OCI-LY1 (cell line): ENCODE results near the gene ZNF451.

ENCODE experiments used
- CTCF ChIP-seq: fragments of 200-600 bp; sonication (generic), shearing (Covaris generic); IDR thresholded peaks from 2 replicates; pipeline ENCODE4 v1.5.1; 2017; ENCODE audit warnings: mild to moderate bottlenecking, antibody characterized with exemption, low read length, moderate library complexity, mixed read lengths
- EZH2 ChIP-seq: fragments of 200-600 bp; sonication (generic), shearing (Covaris generic); IDR thresholded peaks from 2 replicates; pipeline ENCODE4 v1.8.0; 2017; ENCODE audit warnings: borderline replicate concordance, mixed run types, mild to moderate bottlenecking, antibody characterized with exemption, low read length, moderate library complexity, mixed read lengths

- no peak for TF ChIP-seq CTCF
- no peak for TF ChIP-seq EZH2
These were observed 120.1 kb downstream of the ZNF451 start for GRCh38 chr6:57210060-57210459.
